GM23248 (cell line): ENCODE measurements around the gene BLACAT1.

Experiments
- EZH2 ChIP-seq: fragments of 200-600 bp; sonication (generic); IDR thresholded peaks from 2 replicates; pipeline ENCODE4 v1.6.1; 2018; ENCODE audit warnings: antibody characterized with exemption, mild to moderate bottlenecking; ENCODE audit not compliant: insufficient read depth, poor library complexity, severe bottlenecking
- EZH2phosphoT487 ChIP-seq: fragments of 200-600 bp; sonication (generic); IDR thresholded peaks from 2 replicates; pipeline ENCODE4 v1.6.1; 2018; ENCODE audit warnings: antibody characterized with exemption, moderate library complexity, mild to moderate bottlenecking, low read depth; ENCODE audit not compliant: insufficient read depth

DNA sequence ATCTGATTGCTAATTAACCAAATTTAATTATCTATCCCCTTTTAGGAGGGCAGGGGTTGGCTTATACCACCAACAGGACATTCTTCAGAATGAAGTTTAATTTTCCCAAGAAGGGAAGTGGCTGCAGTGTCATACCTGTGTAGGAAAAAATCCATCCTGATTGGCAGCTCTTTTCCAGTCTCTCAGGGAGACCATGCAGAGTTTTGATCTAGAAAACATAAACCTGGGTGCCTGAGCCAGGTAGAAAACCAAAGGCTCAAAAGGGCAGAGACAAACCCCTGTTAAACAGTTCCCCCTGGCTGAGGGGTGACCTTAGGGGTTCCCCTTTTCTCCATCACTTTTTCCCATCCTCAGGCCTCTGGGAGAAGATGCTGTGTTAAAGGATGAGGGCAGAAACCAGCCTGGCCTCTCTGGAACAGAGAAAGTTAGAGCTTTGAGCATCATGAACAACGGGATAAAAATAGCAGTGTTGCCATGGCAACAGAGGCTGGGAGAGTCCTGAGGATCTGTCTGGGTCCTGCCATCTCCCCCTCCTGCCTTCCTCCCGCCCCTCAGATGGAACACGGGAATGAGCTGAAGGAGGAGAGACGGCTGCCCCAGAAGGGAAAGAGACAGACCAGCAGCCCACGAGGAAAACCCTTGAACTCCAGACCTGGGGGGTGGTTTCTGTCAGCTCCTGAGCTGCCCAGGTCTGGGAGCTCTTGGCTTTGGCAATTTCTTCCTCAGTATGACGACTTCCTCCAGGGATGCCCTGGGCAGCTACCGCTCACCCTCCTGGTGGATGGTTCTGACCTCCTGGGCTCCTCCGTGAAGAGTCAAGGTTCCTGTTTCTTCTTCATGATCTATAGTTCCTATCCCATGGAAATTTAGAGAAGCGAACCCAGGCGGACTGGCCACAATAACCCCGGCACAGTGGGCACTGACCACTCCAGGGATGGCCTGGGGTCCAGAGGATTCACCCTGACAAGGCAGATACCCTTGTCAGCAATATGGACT is 20.0 kb downstream of the BLACAT1 start:
- no peak for TF ChIP-seq EZH2
- no peak for TF ChIP-seq EZH2phosphoT487
